ENCODE data around the gene RAB34.

The RAB34 gene

GRCh38 chr17:28688481-28688880 lies 29.2 kb downstream of the RAB34 start:
- no peak for DNase-seq (ENCODE audit: low read depth in 2 of 3, low spot score in 1 of 3)

- no peak for DNase-seq (ENCODE audit: low read depth in 2 of 3, low spot score in 1 of 3)
These were observed 31.4 kb downstream of the RAB34 start for GRCh38 chr17:28686296-28686695.

- DNase-seq (ENCODE audit: low read depth in 2 of 3, low spot score in 1 of 3) = no peak
These were observed 32.3 kb downstream of the RAB34 start for GRCh38 chr17:28685366-28685765.

- no peak for DNase-seq (ENCODE audit: low read depth in 2 of 3, low spot score in 1 of 3)
These were observed 32.7 kb downstream of the RAB34 start for GRCh38 chr17:28684963-28685362.

GRCh38 chr17:28682655-28683054 lies 35.0 kb downstream of the RAB34 start:
- no peak for DNase-seq (ENCODE audit: low read depth in 2 of 3, low spot score in 1 of 3)

- no peak for DNase-seq (ENCODE audit: low read depth in 2 of 3, low spot score in 1 of 3)
These were observed 41.7 kb downstream of the RAB34 start for GRCh38 chr17:28675980-28676379.

GRCh38 chr17:28675490-28675889 lies 42.2 kb downstream of the RAB34 start:
- no peak for DNase-seq (ENCODE audit: low read depth in 2 of 3, low spot score in 1 of 3)

- DNase-seq (ENCODE audit: low read depth in 2 of 3, low spot score in 1 of 3) = no peak
These were observed 47.8 kb downstream of the RAB34 start for GRCh38 chr17:28669918-28670317.

- DNase-seq (ENCODE audit: low read depth in 2 of 3, low spot score in 1 of 3) = no peak
These were observed 49.8 kb downstream of the RAB34 start for GRCh38 chr17:28667870-28668269.

GRCh38 chr17:28665994-28666393 lies 51.7 kb downstream of the RAB34 start:
- no peak for DNase-seq (ENCODE audit: low read depth in 2 of 3, low spot score in 1 of 3)

Data from stimulated activated CD4-positive, alpha-beta T cell treated with anti-CD3 and anti-CD28 coated beads, Interleukin-12 subunit alpha, Interleukin-12 subunit beta, amount 100 ng/mL, for 48 hours (primary cell).